GM12874 (cell line): ENCODE data around the gene PGPEP1.

Experiments used
- CTCF ChIP-seq: IDR thresholded peaks from 2 replicates; pipeline ENCODE4 v1.5.1; 2011; ENCODE audit warnings: low read depth, mild to moderate bottlenecking, control low read depth, low read length, moderate library complexity; ENCODE audit not compliant: insufficient read depth

Gene PGPEP1

GRCh38 chr19:18340990-18341868 lies 831 bp downstream of the PGPEP1 start:
- TF ChIP-seq CTCF: no peak; the same call in 1 of the 2 replicates

GRCh38 chr19:18342090-18342632 lies 1.8 kb downstream of the PGPEP1 start:
- no peak for TF ChIP-seq CTCF

GRCh38 chr19:18344582-18344950 lies 4.2 kb downstream of the PGPEP1 start:
- no peak for TF ChIP-seq CTCF

GRCh38 chr19:18345296-18345695 lies 4.9 kb downstream of the PGPEP1 start:
- no peak for TF ChIP-seq CTCF

- TF ChIP-seq CTCF: no peak
Measured at GRCh38 chr19:18346091-18346490, 5.7 kb downstream of the PGPEP1 start.

GRCh38 chr19:18348171-18348570 lies 7.8 kb downstream of the PGPEP1 start:
- TF ChIP-seq CTCF: no peak

GRCh38 chr19:18349524-18350128 lies 9.2 kb downstream of the PGPEP1 start:
- TF ChIP-seq CTCF: peak; percentile 74
